Measurements from ENCODE around the gene ABI3BP.

- TF ChIP-seq CTCF (IDR thresholded peaks at IDR 0.05) = no peak
- TF ChIP-seq POLR2A (IDR thresholded peaks at IDR 0.05) = no peak
These were observed 244.3 kb downstream of the ABI3BP start for GRCh38 chr3:100748967-100749366.
